ENCODE results near the gene PF4V1.

DNA sequence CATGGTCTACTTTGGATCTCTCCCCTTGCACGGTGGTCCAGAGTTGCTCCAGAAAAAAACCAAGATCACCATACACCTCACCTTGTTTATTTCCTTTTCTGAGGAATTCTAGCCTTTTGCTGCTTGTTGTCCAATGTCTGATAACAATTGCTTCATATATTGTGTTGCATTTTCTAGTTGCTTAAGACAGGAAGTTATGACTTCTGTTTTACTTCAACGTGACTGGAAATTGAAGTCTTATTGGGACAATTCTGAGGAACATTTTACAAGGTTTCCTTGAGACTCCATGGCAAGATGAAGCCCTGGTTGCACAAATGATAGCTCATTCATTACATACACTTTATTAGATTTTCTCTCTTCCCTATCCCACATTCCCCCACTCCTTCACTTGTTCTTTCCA lies 21.3 kb downstream of the PF4V1 start:
- TF ChIP-seq, protein P1, sequence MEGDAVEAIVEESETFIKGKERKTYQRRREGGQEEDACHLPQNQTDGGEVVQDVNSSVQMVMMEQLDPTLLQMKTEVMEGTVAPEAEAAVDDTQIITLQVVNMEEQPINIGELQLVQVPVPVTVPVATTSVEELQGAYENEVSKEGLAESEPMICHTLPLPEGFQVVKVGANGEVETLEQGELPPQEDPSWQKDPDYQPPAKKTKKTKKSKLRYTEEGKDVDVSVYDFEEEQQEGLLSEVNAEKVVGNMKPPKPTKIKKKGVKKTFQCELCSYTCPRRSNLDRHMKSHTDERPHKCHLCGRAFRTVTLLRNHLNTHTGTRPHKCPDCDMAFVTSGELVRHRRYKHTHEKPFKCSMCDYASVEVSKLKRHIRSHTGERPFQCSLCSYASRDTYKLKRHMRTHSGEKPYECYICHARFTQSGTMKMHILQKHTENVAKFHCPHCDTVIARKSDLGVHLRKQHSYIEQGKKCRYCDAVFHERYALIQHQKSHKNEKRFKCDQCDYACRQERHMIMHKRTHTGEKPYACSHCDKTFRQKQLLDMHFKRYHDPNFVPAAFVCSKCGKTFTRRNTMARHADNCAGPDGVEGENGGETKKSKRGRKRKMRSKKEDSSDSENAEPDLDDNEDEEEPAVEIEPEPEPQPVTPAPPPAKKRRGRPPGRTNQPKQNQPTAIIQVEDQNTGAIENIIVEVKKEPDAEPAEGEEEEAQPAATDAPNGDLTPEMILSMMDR (IDR thresholded peaks at IDR 0.05), result no peak
- TF ChIP-seq EP300 (IDR thresholded peaks at IDR 0.05) (peak in 1 of 2 donors; percentile 39), POLR2A (IDR thresholded peaks at IDR 0.05) (no peak)
